Measurements from ENCODE around the gene UVRAG. TPM values are rescaled to one million over a fixed set of nuclear protein-coding genes. Genes with fewer than 3 reads are reported as not detected.

The UVRAG gene
- total RNA-seq, 1 donor: 16.2 TPM

- DNase-seq (ENCODE audit: low read depth in 2 of 3, low spot score in 2 of 3): no peak
Measured at GRCh38 chr11:75996523-75997442, 181.8 kb downstream of the UVRAG start.

- DNase-seq (ENCODE audit: low read depth in 2 of 3, low spot score in 2 of 3): no peak
Measured at GRCh38 chr11:76004400-76004799, 189.4 kb downstream of the UVRAG start.

- no peak for DNase-seq (ENCODE audit: low read depth in 2 of 3, low spot score in 2 of 3)
Measured at GRCh38 chr11:76005756-76006155, 190.7 kb downstream of the UVRAG start.

GRCh38 chr11:76007166-76007565 is 192.2 kb downstream of the UVRAG start:
- DNase-seq (ENCODE audit: low read depth in 2 of 3, low spot score in 2 of 3): no peak

GRCh38 chr11:76008474-76008873 is 193.5 kb downstream of the UVRAG start:
- DNase-seq (ENCODE audit: low read depth in 2 of 3, low spot score in 2 of 3): no peak

- no peak for DNase-seq (ENCODE audit: low read depth in 2 of 3, low spot score in 2 of 3)
Measured at GRCh38 chr11:76010051-76010450, 195.0 kb downstream of the UVRAG start.

- no peak for DNase-seq (ENCODE audit: low read depth in 2 of 3, low spot score in 2 of 3)
Measured at GRCh38 chr11:76013526-76013925, 198.5 kb downstream of the UVRAG start.

GRCh38 chr11:76023236-76024068 is 208.4 kb downstream of the UVRAG start:
- peak in 2 of 3 donors; percentile 1 to 15 for DNase-seq (ENCODE audit: low read depth in 2 of 3, low spot score in 2 of 3)

- peak in 2 of 3 donors; percentile 14 to 48 for DNase-seq (ENCODE audit: low read depth in 2 of 3, low spot score in 2 of 3)
Measured at GRCh38 chr11:76025068-76025467, 210.1 kb downstream of the UVRAG start.

GRCh38 chr11:76025817-76026216 is 210.8 kb downstream of the UVRAG start:
- no peak for DNase-seq (ENCODE audit: low read depth in 2 of 3, low spot score in 2 of 3)

GRCh38 chr11:76026281-76026680 is 211.3 kb downstream of the UVRAG start:
- no peak for DNase-seq (ENCODE audit: low read depth in 2 of 3, low spot score in 2 of 3)

- DNase-seq (ENCODE audit: low read depth in 2 of 3, low spot score in 2 of 3): no peak
Measured at GRCh38 chr11:76026862-76027261, 211.9 kb downstream of the UVRAG start.

GRCh38 chr11:76030286-76030685 is 215.3 kb downstream of the UVRAG start:
- no peak for DNase-seq (ENCODE audit: low read depth in 2 of 3, low spot score in 2 of 3)

- no peak for DNase-seq (ENCODE audit: low read depth in 2 of 3, low spot score in 2 of 3)
Measured at GRCh38 chr11:76030968-76031590, 216.1 kb downstream of the UVRAG start.

- DNase-seq (ENCODE audit: low read depth in 2 of 3, low spot score in 2 of 3): no peak
Measured at GRCh38 chr11:76033699-76034098, 218.7 kb downstream of the UVRAG start.

GRCh38 chr11:76035020-76035419 is 220.0 kb downstream of the UVRAG start:
- DNase-seq (ENCODE audit: low read depth in 2 of 3, low spot score in 2 of 3): no peak

GRCh38 chr11:76038608-76039007 is 223.6 kb downstream of the UVRAG start:
- no peak for DNase-seq (ENCODE audit: low read depth in 2 of 3, low spot score in 2 of 3)

GRCh38 chr11:76041208-76041607 is 226.2 kb downstream of the UVRAG start:
- DNase-seq (ENCODE audit: low read depth in 2 of 3, low spot score in 2 of 3): no peak

GRCh38 chr11:76044750-76045320 is 229.8 kb downstream of the UVRAG start:
- DNase-seq (ENCODE audit: low read depth in 2 of 3, low spot score in 2 of 3): no peak

GRCh38 chr11:76047231-76047630 is 232.2 kb downstream of the UVRAG start:
- DNase-seq (ENCODE audit: low read depth in 2 of 3, low spot score in 2 of 3): no peak

- DNase-seq (ENCODE audit: low read depth in 2 of 3, low spot score in 2 of 3): no peak
Measured at GRCh38 chr11:76047766-76048165, 232.8 kb downstream of the UVRAG start.

All from hematopoietic multipotent progenitor cell (in vitro differentiated cells).